PFSK-1 (cell line): ENCODE data around the gene COL18A1.

Experiments used
- POLR2AphosphoS5 ChIP-seq: IDR thresholded peaks from 2 replicates; pipeline ENCODE4 v1.6.1; 2012; ENCODE audit warnings: low read depth, mild to moderate bottlenecking, control low read depth, low read length, moderate library complexity
- TAF1 ChIP-seq: IDR thresholded peaks from 2 replicates; pipeline ENCODE4 v1.6.1; 2012; ENCODE audit warnings: low read length, control low read depth, borderline replicate concordance; ENCODE audit not compliant: insufficient read depth
- TF ChIP-seq, protein P1 (sequence below), 2 experiments: IDR thresholded peaks; 2 replicates each; pipeline versions ENCODE4 v1.6.1 to v1.8.0; 2011 to 2012; ENCODE audit warnings: low read depth in 2 of 2, low read length in 2 of 2, control low read depth in 1 of 2, inconsistent platforms in 1 of 2, mild to moderate bottlenecking in 1 of 2, moderate library complexity in 1 of 2; ENCODE audit not compliant: insufficient read depth in 1 of 2

DNA sequence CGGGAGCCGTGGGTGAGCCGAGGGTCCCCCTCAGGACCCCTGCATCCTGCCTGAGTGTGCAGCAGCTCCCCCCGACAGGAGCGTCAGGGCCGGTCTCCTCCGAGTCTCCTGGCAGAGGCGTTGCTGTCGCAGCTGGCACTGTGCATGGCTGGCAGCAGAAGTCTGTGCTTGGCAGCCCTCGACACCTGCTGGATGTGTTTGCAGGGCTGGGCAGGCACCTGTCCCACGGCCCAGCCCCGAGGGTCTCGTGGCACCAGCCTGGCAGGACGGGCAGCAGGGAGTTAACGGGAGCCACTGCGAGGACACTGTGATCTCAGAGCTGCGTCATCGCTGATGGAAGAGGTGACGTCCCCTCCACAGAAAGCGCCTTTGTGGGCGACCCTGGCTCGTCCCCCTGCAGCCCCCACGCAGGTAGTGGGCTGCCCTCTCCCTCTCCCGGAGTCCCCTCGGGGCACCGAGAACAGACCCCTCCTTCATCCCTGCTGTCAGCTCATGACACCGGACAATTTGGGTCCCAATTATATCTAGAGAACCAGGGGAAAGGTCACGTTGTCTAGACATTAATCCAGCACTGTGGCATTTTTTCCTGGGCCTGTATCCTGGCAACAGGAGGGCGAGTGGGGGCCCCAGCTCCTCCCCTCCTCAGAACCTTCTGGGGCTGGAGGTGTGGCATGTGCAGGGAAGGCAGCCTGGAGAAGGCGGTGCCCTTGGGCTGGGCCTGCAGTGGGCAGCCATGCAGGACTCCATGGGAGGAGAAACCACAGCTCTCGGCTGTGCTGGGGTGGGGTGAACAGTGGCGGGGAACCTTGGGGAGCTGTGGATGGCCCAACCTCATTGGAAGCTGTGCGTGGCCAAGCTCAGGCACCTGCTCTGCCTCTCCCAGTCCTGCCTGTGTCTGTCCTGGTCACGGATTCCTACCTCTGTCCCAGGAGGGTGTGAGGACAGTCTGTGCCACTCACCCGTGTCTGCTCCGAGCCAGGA, 15.4 kb downstream of the COL18A1 start:
- TF ChIP-seq, protein P1, sequence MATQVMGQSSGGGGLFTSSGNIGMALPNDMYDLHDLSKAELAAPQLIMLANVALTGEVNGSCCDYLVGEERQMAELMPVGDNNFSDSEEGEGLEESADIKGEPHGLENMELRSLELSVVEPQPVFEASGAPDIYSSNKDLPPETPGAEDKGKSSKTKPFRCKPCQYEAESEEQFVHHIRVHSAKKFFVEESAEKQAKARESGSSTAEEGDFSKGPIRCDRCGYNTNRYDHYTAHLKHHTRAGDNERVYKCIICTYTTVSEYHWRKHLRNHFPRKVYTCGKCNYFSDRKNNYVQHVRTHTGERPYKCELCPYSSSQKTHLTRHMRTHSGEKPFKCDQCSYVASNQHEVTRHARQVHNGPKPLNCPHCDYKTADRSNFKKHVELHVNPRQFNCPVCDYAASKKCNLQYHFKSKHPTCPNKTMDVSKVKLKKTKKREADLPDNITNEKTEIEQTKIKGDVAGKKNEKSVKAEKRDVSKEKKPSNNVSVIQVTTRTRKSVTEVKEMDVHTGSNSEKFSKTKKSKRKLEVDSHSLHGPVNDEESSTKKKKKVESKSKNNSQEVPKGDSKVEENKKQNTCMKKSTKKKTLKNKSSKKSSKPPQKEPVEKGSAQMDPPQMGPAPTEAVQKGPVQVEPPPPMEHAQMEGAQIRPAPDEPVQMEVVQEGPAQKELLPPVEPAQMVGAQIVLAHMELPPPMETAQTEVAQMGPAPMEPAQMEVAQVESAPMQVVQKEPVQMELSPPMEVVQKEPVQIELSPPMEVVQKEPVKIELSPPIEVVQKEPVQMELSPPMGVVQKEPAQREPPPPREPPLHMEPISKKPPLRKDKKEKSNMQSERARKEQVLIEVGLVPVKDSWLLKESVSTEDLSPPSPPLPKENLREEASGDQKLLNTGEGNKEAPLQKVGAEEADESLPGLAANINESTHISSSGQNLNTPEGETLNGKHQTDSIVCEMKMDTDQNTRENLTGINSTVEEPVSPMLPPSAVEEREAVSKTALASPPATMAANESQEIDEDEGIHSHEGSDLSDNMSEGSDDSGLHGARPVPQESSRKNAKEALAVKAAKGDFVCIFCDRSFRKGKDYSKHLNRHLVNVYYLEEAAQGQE (IDR thresholded peaks at IDR 0.05; ENCODE audit: insufficient read depth in 1 of 2, low read depth in 2 of 2, low read length in 2 of 2) = no peak
- TF ChIP-seq TAF1 = no peak
- TF ChIP-seq POLR2AphosphoS5 = no peak
